ENCODE results near the gene USP15. TPM values are rescaled to one million over a fixed set of nuclear protein-coding genes. Genes with fewer than 3 reads are reported as not detected.

USP15 gene
- total and polyA plus RNA-seq, 2 donors (not counting 1 experiment from before 2014, with no cell fraction given), result 116 to 182 TPM

GRCh38 chr12:62211510-62211909 lies 48.7 kb upstream of the USP15 start:
- CTCF ChIA-PET, result interaction anchor here (1.5 to 2.9 kb wide), 3 partner anchors 10 to 36 kb away, joined by 3 to 10 read pairs (median 7); no protein-coding TSS in a partner anchor
- 89% methylated on average over 3 of the region's 4 CpGs for WGBS (ENCODE audit: insufficient coverage)
- Histone ChIP-seq H3K9me3 (ENCODE audit: control extremely low read depth in 1 of 3, control insufficient read depth in 2 of 3, insufficient read depth in 1 of 3, low read length in 2 of 3) (no peaks in the 10 kb centered on the region), H3K4me2 (replicated peaks; ENCODE audit: low read depth, low read length, poor library complexity, severe bottlenecking) (no peak overlapping the region), H3K27ac (ENCODE audit: low read length in 2 of 2) (no peak overlapping the region), H3K9ac (ENCODE audit: low read length) (no peak overlapping the region), H2AFZ (ENCODE audit: insufficient read depth, low read depth, low read length, poor library complexity, severe bottlenecking) (no peak overlapping the region), H3K27me3 (replicated peaks in 1 of 4; ENCODE audit: control extremely low read depth in 1 of 4, control insufficient read depth in 3 of 4, insufficient read depth in 4 of 4, low read length in 3 of 4) (no peaks in the 10 kb centered on the region), H3K4me1 (ENCODE audit: control insufficient read depth in 2 of 2, insufficient read depth in 2 of 2, low read length in 2 of 2) (no peaks in the 10 kb centered on the region), H3K4me3 (ENCODE audit: control extremely low read depth in 1 of 5, extremely low read depth in 1 of 5, insufficient read depth in 1 of 5, low read depth in 2 of 5, low read length in 4 of 5) (no peak overlapping the region), H3K79me2 (ENCODE audit: control insufficient read depth, insufficient read depth, low read length) (no peaks in the 10 kb centered on the region), H4K20me1 (ENCODE audit: control insufficient read depth, insufficient read depth, low read length, poor library complexity, severe bottlenecking) (no peaks in the 10 kb centered on the region), H3K36me3 (replicated peaks in 1 of 2; ENCODE audit: control extremely low read depth in 1 of 2, control insufficient read depth in 1 of 2, extremely low read depth in 1 of 2, insufficient read depth in 2 of 2, low read length in 1 of 2) (no peaks in the 10 kb centered on the region)
- no peak overlapping the region for H3K27ac Mint-ChIP-seq
- peaks cover 14% of the 10 kb centered on the region for H3K27me3 Mint-ChIP-seq
- H3K9me3 Mint-ChIP-seq (ENCODE audit: insufficient read depth), result no peaks in the 10 kb centered on the region
- DNase-seq (no peak), ATAC-seq (ENCODE audit: low read depth) (no peak)
- H3K4me3 Mint-ChIP-seq, result no peak overlapping the region
- no peaks in the 10 kb centered on the region for H3K4me1 Mint-ChIP-seq
- TF ChIP-seq, protein P1, sequence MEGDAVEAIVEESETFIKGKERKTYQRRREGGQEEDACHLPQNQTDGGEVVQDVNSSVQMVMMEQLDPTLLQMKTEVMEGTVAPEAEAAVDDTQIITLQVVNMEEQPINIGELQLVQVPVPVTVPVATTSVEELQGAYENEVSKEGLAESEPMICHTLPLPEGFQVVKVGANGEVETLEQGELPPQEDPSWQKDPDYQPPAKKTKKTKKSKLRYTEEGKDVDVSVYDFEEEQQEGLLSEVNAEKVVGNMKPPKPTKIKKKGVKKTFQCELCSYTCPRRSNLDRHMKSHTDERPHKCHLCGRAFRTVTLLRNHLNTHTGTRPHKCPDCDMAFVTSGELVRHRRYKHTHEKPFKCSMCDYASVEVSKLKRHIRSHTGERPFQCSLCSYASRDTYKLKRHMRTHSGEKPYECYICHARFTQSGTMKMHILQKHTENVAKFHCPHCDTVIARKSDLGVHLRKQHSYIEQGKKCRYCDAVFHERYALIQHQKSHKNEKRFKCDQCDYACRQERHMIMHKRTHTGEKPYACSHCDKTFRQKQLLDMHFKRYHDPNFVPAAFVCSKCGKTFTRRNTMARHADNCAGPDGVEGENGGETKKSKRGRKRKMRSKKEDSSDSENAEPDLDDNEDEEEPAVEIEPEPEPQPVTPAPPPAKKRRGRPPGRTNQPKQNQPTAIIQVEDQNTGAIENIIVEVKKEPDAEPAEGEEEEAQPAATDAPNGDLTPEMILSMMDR (IDR thresholded peaks at IDR 0.05), result no peak
- TF ChIP-seq EZH2 (IDR thresholded peaks at IDR 0.05; ENCODE audit: borderline replicate concordance, insufficient read depth, low read depth, low read length, poor library complexity, severe bottlenecking), result no peak
- POLR2A ChIA-PET, result no interaction called here
- intact Hi-C loops (cut with micrococcal nuclease), result no loop called here

- H3K27ac Mint-ChIP-seq, result no peak overlapping the region
- H3K4me1 Mint-ChIP-seq, result no peaks in the 10 kb centered on the region
- H3K4me3 Mint-ChIP-seq, result no peak overlapping the region
- no peaks in the 10 kb centered on the region for H3K9me3 ChIP-seq (ENCODE audit: control extremely low read depth in 1 of 3, control insufficient read depth in 2 of 3, insufficient read depth in 1 of 3, low read length in 2 of 3)
- CTCF ChIA-PET, result no interaction called here
- POLR2A ChIA-PET, result no interaction called here
- no peak overlapping the region for H3K4me3 ChIP-seq (ENCODE audit: control extremely low read depth in 1 of 5, extremely low read depth in 1 of 5, insufficient read depth in 1 of 5, low read depth in 2 of 5, low read length in 4 of 5)
- H3K36me3 ChIP-seq (replicated peaks in 1 of 2; ENCODE audit: control extremely low read depth in 1 of 2, control insufficient read depth in 1 of 2, extremely low read depth in 1 of 2, insufficient read depth in 2 of 2, low read length in 1 of 2), result no peaks in the 10 kb centered on the region
- H2AFZ ChIP-seq (ENCODE audit: insufficient read depth, low read depth, low read length, poor library complexity, severe bottlenecking), result no peak overlapping the region
- H3K79me2 ChIP-seq (ENCODE audit: control insufficient read depth, insufficient read depth, low read length), result no peaks in the 10 kb centered on the region
- no peak overlapping the region for H3K9ac ChIP-seq (ENCODE audit: low read length)
- no peaks in the 10 kb centered on the region for H3K4me1 ChIP-seq (ENCODE audit: control insufficient read depth in 2 of 2, insufficient read depth in 2 of 2, low read length in 2 of 2)
- peaks cover 10% of the 10 kb centered on the region for H3K27me3 Mint-ChIP-seq
- H3K27me3 ChIP-seq (replicated peaks in 1 of 4; ENCODE audit: control extremely low read depth in 1 of 4, control insufficient read depth in 3 of 4, insufficient read depth in 4 of 4, low read length in 3 of 4), result no peaks in the 10 kb centered on the region
- H3K9me3 Mint-ChIP-seq (ENCODE audit: insufficient read depth), result no peaks in the 10 kb centered on the region
- TF ChIP-seq, protein P1 (IDR thresholded peaks at IDR 0.05), result no peak
- H4K20me1 ChIP-seq (ENCODE audit: control insufficient read depth, insufficient read depth, low read length, poor library complexity, severe bottlenecking), result no peaks in the 10 kb centered on the region
- no peak for DNase-seq
- intact Hi-C loops (cut with micrococcal nuclease), result no loop called here
- ATAC-seq (ENCODE audit: low read depth), result no peak
- H3K27ac ChIP-seq (ENCODE audit: low read length in 2 of 2), result no peak overlapping the region
- H3K4me2 ChIP-seq (replicated peaks; ENCODE audit: low read depth, low read length, poor library complexity, severe bottlenecking), result no peak overlapping the region
These were observed 45.4 kb upstream of the USP15 start for GRCh38 chr12:62214846-62215245.
